K562 (cell line): ENCODE data around the gene SLA2. TPM values are rescaled to one million over a fixed set of nuclear protein-coding genes. Genes with fewer than 3 reads are reported as not detected.

ENCODE experiments used
- ATAC-seq: fragments of 200-7000 bp; cut with Tn5 transposase; 3 replicates; pipeline ENCODE4 v1.9.1; 2020; ENCODE audit warnings: moderate library complexity
- BruUV-seq: library from RNA; stranded (reverse); fragments of 400-500 nt; replicated peaks from 2 replicates; lab custom pipeline; 2021; lab: Mats Ljungman, UMichigan
- CTCF ChIA-PET: fragments of 300-600 bp; formaldehyde crosslinking; extraction: SDS; loops from one replicate; lab custom pipeline; 2021; ENCODE audit warnings: low intra/inter-chr PET ratio; lab: Yijun Ruan, JAX
- POLR2A ChIA-PET: fragments of 300-600, 350-650 bp; sonication (Branson Sonifier 250); formaldehyde crosslinking; extraction: SDS; loops from one replicate; lab custom pipeline; 2021; ENCODE audit warnings: antibody characterized with exemption, inconsistent platforms; lab: Yijun Ruan, JAX
- DNase-seq, 4 experiments: peaks; one replicate each; pipeline versions ENCODE4 v3.0.0 to v3.0.0-alpha.2; 2011 to 2018; ENCODE audit warnings: low spot score in 3 of 4, mixed read lengths in 3 of 4; ENCODE audit errors: extremely low read depth in 1 of 4
- FAIRE-seq: peaks from 2 replicates; lab custom pipeline; 2011; peaks lifted over from hg19 to GRCh38; lab: Jason Lieb, UNC
- H2AFZ ChIP-seq: 2 replicates; pipeline ENCODE4 v1.6.0; 2011; ENCODE audit warnings: low read depth, low read length, control low read depth, inconsistent platforms
- H3K27ac ChIP-seq: fragments of 200-600 bp; 3 replicates; pipeline ENCODE4 v1.8.0; 2011; ENCODE audit warnings: low read depth, mild to moderate bottlenecking, control low read depth, inconsistent platforms, low read length, moderate library complexity, mixed read lengths; ENCODE audit errors: extremely low read depth
- H3K27me3 ChIP-seq, 2 experiments: fragments of 300-600 bp in 1 of 2; 2 replicates in 1 of 2; 3 replicates in 1 of 2; pipeline versions ENCODE4 v1.6.0 to v1.8.0; 2011; ENCODE audit warnings: inconsistent platforms in 2 of 2, low read length in 2 of 2, mild to moderate bottlenecking in 1 of 2, mixed read lengths in 1 of 2, moderate library complexity in 1 of 2; ENCODE audit not compliant: control insufficient read depth in 2 of 2, insufficient read depth in 2 of 2
- H3K36me3 ChIP-seq: fragments of 300-600 bp; 3 replicates; pipeline ENCODE4 v1.8.0; 2011; ENCODE audit warnings: mild to moderate bottlenecking, low read length, inconsistent platforms; ENCODE audit not compliant: control insufficient read depth, insufficient read depth
- H3K4me1 ChIP-seq, 2 experiments: fragments of 200-600 bp in 1 of 2; replicated peaks in 1 of 2; 2 replicates in 1 of 2; 3 replicates in 1 of 2; pipeline versions ENCODE4 v1.5.1 to v1.8.0; 2011; ENCODE audit warnings: inconsistent platforms in 2 of 2, low read length in 2 of 2, mild to moderate bottlenecking in 1 of 2, mixed read lengths in 1 of 2, moderate library complexity in 1 of 2; ENCODE audit not compliant: control insufficient read depth in 2 of 2, insufficient read depth in 2 of 2
- H3K4me2 ChIP-seq: 2 replicates; pipeline ENCODE4 v1.6.1; 2011; ENCODE audit warnings: low read length, control low read depth, inconsistent platforms, mixed read lengths; ENCODE audit not compliant: insufficient read depth
- H3K4me3 ChIP-seq: fragments of 200-600 bp; sonication (generic), shearing (Covaris generic); 2 replicates; pipeline ENCODE4 v1.5.1; 2016; ENCODE audit warnings: control low read depth, inconsistent platforms
- H3K79me2 ChIP-seq: fragments of 200-600 bp; 3 replicates; pipeline ENCODE4 v1.8.0; 2011; ENCODE audit warnings: low read length, inconsistent platforms; ENCODE audit not compliant: control insufficient read depth, insufficient read depth
- H3K9ac ChIP-seq, 2 experiments: 2 replicates each; pipeline versions ENCODE4 v1.6.0 to v1.6.1; 2011; ENCODE audit warnings: low read depth in 2 of 2, low read length in 2 of 2, control low read depth in 1 of 2, inconsistent platforms in 1 of 2, mild to moderate bottlenecking in 1 of 2, mixed read lengths in 1 of 2; ENCODE audit not compliant: insufficient read depth in 1 of 2
- H3K9me1 ChIP-seq: one replicate; pipeline ENCODE4 v1.6.0; 2011; ENCODE audit warnings: inconsistent platforms, mild to moderate bottlenecking, low read length, moderate library complexity; ENCODE audit not compliant: control insufficient read depth, insufficient read depth
- H3K9me3 ChIP-seq: replicated peaks from 2 replicates; pipeline ENCODE4 v1.5.1; 2011; ENCODE audit warnings: low read depth, low read length, inconsistent platforms; ENCODE audit not compliant: control insufficient read depth, insufficient read depth
- H4K20me1 ChIP-seq: replicated peaks from 2 replicates; pipeline ENCODE4 v1.6.1; 2011; ENCODE audit warnings: low read length, inconsistent platforms, mixed read lengths; ENCODE audit not compliant: control insufficient read depth, insufficient read depth
- CAMTA2 ChIP-seq: fragments of 250-450 bp; sonication (Bioruptor Pico); conservative IDR thresholded peaks from 2 replicates; pipeline ENCODE4 v1.5.1; 2022
- CHAMP1 ChIP-seq: fragments of 450-650 bp; IDR thresholded peaks from 2 replicates; pipeline ENCODE4 v1.6.1; 2016; ENCODE audit warnings: mild to moderate bottlenecking
- DPF2 ChIP-seq: fragments of 450-650 bp; IDR thresholded peaks from 2 replicates; pipeline ENCODE4 v1.6.1; 2016
- KDM2B ChIP-seq: fragments of 250-450 bp; sonication (Bioruptor Pico); IDR thresholded peaks from 2 replicates; pipeline ENCODE4 v1.8.0; 2021; ENCODE audit warnings: mild to moderate bottlenecking, moderate library complexity
- RERE ChIP-seq: sonication (generic); formaldehyde crosslinking; IDR thresholded peaks from 2 replicates; pipeline ENCODE4 v1.8.0; 2023; ENCODE audit warnings: missing genetic modification reagents, mild to moderate bottlenecking, borderline replicate concordance
- SMARCC2 ChIP-seq: fragments of 450-650 bp; IDR thresholded peaks from 2 replicates; pipeline ENCODE4 v1.6.1; 2017; ENCODE audit warnings: antibody characterized with exemption, moderate library complexity, mild to moderate bottlenecking, low read depth
- SMARCE1 ChIP-seq: fragments of 450-650 bp; IDR thresholded peaks from 2 replicates; pipeline ENCODE4 v1.7.1; 2016; ENCODE audit warnings: mild to moderate bottlenecking
- ZBTB9 ChIP-seq: fragments of 450-650 bp; formaldehyde crosslinking; IDR thresholded peaks from 2 replicates; pipeline ENCODE4 v1.4.0; 2020; ENCODE audit warnings: mild to moderate bottlenecking, moderate library complexity
- ZNF511 ChIP-seq: sonication (generic); formaldehyde crosslinking; IDR thresholded peaks from 2 replicates; pipeline ENCODE4 v1.8.0; 2022; ENCODE audit warnings: mild to moderate bottlenecking, missing genetic modification reagents
- WGBS: fragments of 100-300 bp; shearing (Covaris generic); methylation state at CpG from one replicate; pipeline ENCODE4 v1.1.6; 2016; ENCODE audit warnings: low coverage, mixed read lengths; ENCODE audit not compliant: insufficient coverage; ENCODE audit errors: missing lambda C conversion rate; 5-methylcytosine and 5-hydroxymethylcytosine counted together
- in situ Hi-C: fragments of 300-500 bp; cut with MboI; formaldehyde crosslinking; loops from 4 replicates; pipeline ENCODE4 v1.15.0; 2018; ENCODE audit warnings: inconsistent platforms, mixed read lengths
- intact Hi-C: fragments of 100-400 bp; cut with micrococcal nuclease; formaldehyde crosslinking; loops from 2 replicates; pipeline ENCODE4 v1.14.2; 2022
- polyA plus RNA-seq, 8 experiments: library from polyadenylated mRNA; depleted of rRNA in 4 of 8; stranded (reverse) in 5 of 8; unstranded in 3 of 8; fragments of >200 nt; fragmentation: Nextera tagmentation in 2 of 8; fragmentation: Illumina TruSeq in 1 of 8; extraction: Ambion mirVana in 2 of 8; extraction: Trizol in 1 of 8; gene quantifications; 2 replicates each; pipeline versions ENCODE4 v1.2.1 to v1.2.3, GENCODE V29; 2011 to 2014; ENCODE audit warnings: inconsistent platforms in 1 of 8, missing spikeins in 1 of 8
- total RNA-seq, 7 experiments: library from RNA; depleted of rRNA in 6 of 7; stranded (reverse); fragments of >200 nt in 6 of 7; fragmentation: Illumina TruSeq in 2 of 7; extraction: Trizol in 2 of 7; gene quantifications; 2 replicates each; pipeline versions ENCODE4 v1.2.1 to v1.2.3, GENCODE V29; 2011 to 2021; ENCODE audit warnings: low replicate concordance in 1 of 7

The SLA2 gene
- total and polyA plus RNA-seq, 9 of the 15 experiments (the other 6 are each of a cell fraction or from before 2014, with no cell fraction given): 0.07 TPM; not detected in 7

GRCh38 chr20:36604952-36605398 is 41.0 kb downstream of the SLA2 start:
- ATAC-seq (peak; percentile 11; the same call in 2 of the 3 replicates), DNase-seq (peak in 3 of 4 experiments; percentile 24 to 59 (median 28)), FAIRE-seq (no peak)
- Histone ChIP-seq H3K9me1 (no peaks in the 10 kb centered on the region), H3K9me3 (no peaks in the 10 kb centered on the region), H3K27me3 (no peaks in the 10 kb centered on the region), H3K9ac (peak overlapping the region; percentile 87), H3K79me2 (peaks cover 31% of the 10 kb centered on the region), H3K36me3 (peaks cover 27% of the 10 kb centered on the region), H3K27ac (peak overlapping the region; percentile 89), H4K20me1 (peaks cover 7% of the 10 kb centered on the region; the same call in 1 of the 2 replicates), H3K4me1 (peaks cover 8 to 14% of the 10 kb centered on the region in 2 experiments), H3K4me2 (peak overlapping the region; percentile 94), H3K4me3 (peak overlapping the region; percentile 98; the same call in 1 of the 2 replicates), H2AFZ (peak overlapping the region; percentile 100)
- ChIA-PET CTCF (interaction anchor here (0.5 to 0.6 kb wide), 2 partner anchors 29 to 116 kb away, joined by 3 to 4 read pairs; no protein-coding TSS in a partner anchor), POLR2A (interaction anchor here (0.7 to 3.2 kb wide), 13 partner anchors 9 to 281 kb away, joined by 3 to 18 read pairs (median 4); partner anchors contain the start of genes DSN1 and TGIF2)
- BruUV-seq: TSS peak; percentile 96
- in situ Hi-C loops (loop anchor here (5.0 kb wide), 1 partner anchor 48 kb away; no protein-coding TSS in a partner anchor), intact Hi-C loops (no loop called here)
- 43% methylated on average over 15 of the region's 15 CpGs for WGBS
- peak; percentile 72; the same call in 1 of the 2 replicates for TF ChIP-seq ZNF511 (CRISPR knock-in tag)
- TF ChIP-seq ZBTB9 (CRISPR knock-in tag): 0 out of 2 replicates have a peak, but pooled peaks have one; percentile 31
- no peak for TF ChIP-seq RERE (CRISPR knock-in tag)
- TF ChIP-seq DPF2: 0 out of 2 replicates have a peak, but pooled peaks have one; percentile 24
- TF ChIP-seq SMARCE1: peak; percentile 33; the same call in 1 of the 2 replicates
- TF ChIP-seq CHAMP1: no peak
- no peak for TF ChIP-seq KDM2B (CRISPR knock-in tag)
- TF ChIP-seq CAMTA2: no peak
- TF ChIP-seq SMARCC2: 0 out of 2 replicates have a peak, but pooled peaks have one; percentile 32
